ENCODE measurements around the gene CYP3A4.
"Not testable (repeated sequence)": the region's sequence is repeated elsewhere in the genome, so short reads cannot be mapped to it uniquely, and the experiment has no call there.

CYP3A4 gene

GRCh38 chr7:99808766-99809165 lies 24.8 kb upstream of the CYP3A4 start:
- TF ChIP-seq, protein P1, sequence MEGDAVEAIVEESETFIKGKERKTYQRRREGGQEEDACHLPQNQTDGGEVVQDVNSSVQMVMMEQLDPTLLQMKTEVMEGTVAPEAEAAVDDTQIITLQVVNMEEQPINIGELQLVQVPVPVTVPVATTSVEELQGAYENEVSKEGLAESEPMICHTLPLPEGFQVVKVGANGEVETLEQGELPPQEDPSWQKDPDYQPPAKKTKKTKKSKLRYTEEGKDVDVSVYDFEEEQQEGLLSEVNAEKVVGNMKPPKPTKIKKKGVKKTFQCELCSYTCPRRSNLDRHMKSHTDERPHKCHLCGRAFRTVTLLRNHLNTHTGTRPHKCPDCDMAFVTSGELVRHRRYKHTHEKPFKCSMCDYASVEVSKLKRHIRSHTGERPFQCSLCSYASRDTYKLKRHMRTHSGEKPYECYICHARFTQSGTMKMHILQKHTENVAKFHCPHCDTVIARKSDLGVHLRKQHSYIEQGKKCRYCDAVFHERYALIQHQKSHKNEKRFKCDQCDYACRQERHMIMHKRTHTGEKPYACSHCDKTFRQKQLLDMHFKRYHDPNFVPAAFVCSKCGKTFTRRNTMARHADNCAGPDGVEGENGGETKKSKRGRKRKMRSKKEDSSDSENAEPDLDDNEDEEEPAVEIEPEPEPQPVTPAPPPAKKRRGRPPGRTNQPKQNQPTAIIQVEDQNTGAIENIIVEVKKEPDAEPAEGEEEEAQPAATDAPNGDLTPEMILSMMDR (IDR thresholded peaks at IDR 0.05; ENCODE audit: low read depth, low read length), result no peak
- Histone ChIP-seq H3K9me3 (no peaks in the 10 kb centered on the region), H3K4me3 (ENCODE audit: low read depth, low read length) (no peak overlapping the region), H3K27me3 (peaks cover 14% of the 10 kb centered on the region), H3K36me3 (no peaks in the 10 kb centered on the region), H3K4me1 (no peaks in the 10 kb centered on the region)
- DNase-seq, result no peak

DNA sequence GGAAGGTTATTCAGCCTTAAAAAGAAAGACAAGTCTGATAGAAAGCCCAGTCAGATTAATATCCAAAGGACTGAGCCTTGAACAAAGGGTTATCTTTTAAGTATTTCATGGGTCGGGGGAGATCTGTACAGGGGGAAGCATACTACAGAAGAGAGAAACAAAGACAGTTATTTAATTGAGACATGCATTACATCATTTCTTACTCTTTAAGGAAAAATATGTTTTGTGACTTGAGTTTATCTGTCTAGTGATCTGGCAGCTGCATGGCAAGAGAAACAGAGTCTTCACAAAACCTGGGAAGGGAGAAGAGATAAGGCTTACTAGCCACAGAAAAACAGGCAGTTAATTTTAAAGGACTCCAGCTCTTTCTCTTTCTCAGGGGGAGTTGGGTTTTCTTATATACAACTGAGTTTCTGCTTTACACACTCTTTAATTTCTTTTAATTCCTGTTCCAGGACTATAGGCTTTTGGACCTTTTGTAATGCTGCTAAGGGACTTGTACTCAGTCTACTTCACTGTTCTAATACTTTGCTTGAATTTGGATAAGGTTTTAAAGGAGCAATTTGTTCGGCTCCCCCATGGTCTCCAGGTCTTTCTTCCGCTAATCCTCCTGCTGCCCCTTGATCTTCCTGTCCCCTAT lies 23.0 kb upstream of the CYP3A4 start:
- no peak for DNase-seq
- Histone ChIP-seq H3K36me3 (no peaks in the 10 kb centered on the region), H3K4me1 (no peaks in the 10 kb centered on the region), H3K9me3 (no peaks in the 10 kb centered on the region), H3K4me3 (ENCODE audit: low read depth, low read length) (no peak overlapping the region), H3K27me3 (peaks cover 17% of the 10 kb centered on the region)
- TF ChIP-seq, protein P1 (IDR thresholded peaks at IDR 0.05; ENCODE audit: low read depth, low read length), result no peak

- Histone ChIP-seq H3K4me3 (ENCODE audit: low read depth, low read length) (no peak overlapping the region), H3K27me3 (peaks cover 17% of the 10 kb centered on the region), H3K9me3 (no peaks in the 10 kb centered on the region), H3K36me3 (no peaks in the 10 kb centered on the region), H3K4me1 (no peaks in the 10 kb centered on the region)
- TF ChIP-seq, protein P1 (IDR thresholded peaks at IDR 0.05; ENCODE audit: low read depth, low read length), result no peak
- DNase-seq, result no peak
Observed at GRCh38 chr7:99805641-99806040, 21.7 kb upstream of the CYP3A4 start.

DNA sequence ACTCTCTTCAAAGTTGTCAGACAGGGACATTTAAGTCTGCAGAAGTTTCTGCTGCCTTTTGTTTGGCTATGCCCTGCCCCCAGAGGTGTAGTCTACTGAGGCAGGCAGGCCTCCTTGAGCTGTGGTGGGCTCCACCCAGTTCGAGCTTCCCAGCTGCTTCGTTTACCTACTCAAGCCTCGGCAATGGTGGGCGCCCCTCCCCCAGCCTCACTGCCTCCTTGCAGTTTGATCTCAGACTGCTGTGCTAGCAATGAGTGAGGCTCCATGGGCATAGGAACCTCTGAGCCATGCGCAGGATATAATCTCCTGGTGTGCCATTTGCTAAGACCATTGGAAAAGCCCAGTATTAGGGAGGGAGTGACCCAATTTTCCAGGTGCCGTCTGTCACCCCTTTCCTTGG lies 19.1 kb upstream of the CYP3A4 start:
- DNase-seq; H3K4me1 ChIP-seq; H3K36me3 ChIP-seq; H3K9me3 ChIP-seq; H3K4me3 ChIP-seq (ENCODE audit: low read depth, low read length): not testable (repeated sequence)
- H3K27me3 ChIP-seq, result peaks cover 15% of the 10 kb centered on the region

GRCh38 chr7:99801407-99801806 lies 17.4 kb upstream of the CYP3A4 start:
- not testable (repeated sequence) for DNase-seq; H3K9me3 ChIP-seq; H3K4me1 ChIP-seq; H3K4me3 ChIP-seq (ENCODE audit: low read depth, low read length); H3K36me3 ChIP-seq
- H3K27me3 ChIP-seq, result peaks cover 10% of the 10 kb centered on the region

DNA sequence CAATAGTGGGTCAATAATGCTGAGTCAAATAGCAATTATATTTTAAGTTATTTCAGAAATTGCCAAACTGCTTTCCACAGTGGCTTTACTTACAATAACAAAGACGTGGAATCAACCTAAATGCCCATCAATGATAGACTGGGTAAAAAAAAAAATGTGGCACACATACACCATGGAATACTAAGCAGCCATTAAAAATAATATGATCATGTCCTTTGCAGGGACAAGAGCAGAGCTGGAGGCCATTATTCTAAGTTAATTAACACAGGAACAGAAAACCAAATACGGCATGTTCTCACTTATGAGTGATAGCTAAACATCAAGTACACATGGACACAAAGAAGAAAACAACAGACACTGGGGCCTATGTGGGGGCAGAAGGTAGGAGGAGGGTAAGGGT lies 15.0 kb upstream of the CYP3A4 start:
- Histone ChIP-seq H3K36me3 (no peaks in the 10 kb centered on the region), H3K4me1 (no peaks in the 10 kb centered on the region), H3K27me3 (peaks cover 4% of the 10 kb centered on the region), H3K9me3 (no peaks in the 10 kb centered on the region), H3K4me3 (ENCODE audit: low read depth, low read length) (no peak overlapping the region)
- TF ChIP-seq, protein P1 (IDR thresholded peaks at IDR 0.05; ENCODE audit: low read depth, low read length), result no peak
- DNase-seq, result no peak

DNA sequence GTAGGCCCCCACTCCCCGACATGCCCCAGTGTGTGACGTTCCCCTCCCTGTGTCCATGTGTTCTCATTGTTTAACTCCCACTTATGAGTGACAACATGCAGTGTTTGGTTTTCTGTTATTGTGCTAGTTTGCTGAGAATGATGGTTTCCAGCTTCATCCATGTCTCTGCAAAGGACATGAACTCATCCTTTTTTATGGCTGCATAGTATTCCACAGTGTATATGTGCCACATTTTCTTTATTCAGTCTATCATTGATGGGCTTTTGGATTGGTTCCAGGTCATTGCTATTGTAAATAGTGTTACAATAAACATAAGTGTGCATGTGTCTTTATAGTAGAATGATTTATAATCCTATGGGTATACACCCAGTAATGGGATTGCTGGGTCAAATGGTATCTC lies 11.9 kb upstream of the CYP3A4 start:
- H3K27me3 ChIP-seq; H3K36me3 ChIP-seq; H3K4me3 ChIP-seq (ENCODE audit: low read depth, low read length); DNase-seq; H3K4me1 ChIP-seq; H3K9me3 ChIP-seq: not testable (repeated sequence)
